Kidney capillary endothelial cell (primary cell): ENCODE results near the gene CSMD2.

ENCODE experiments used
- DNase-seq: peaks from one replicate; pipeline ENCODE4 v3.0.0-alpha.2; 2018; ENCODE audit warnings: low spot score

The CSMD2 gene

DNA sequence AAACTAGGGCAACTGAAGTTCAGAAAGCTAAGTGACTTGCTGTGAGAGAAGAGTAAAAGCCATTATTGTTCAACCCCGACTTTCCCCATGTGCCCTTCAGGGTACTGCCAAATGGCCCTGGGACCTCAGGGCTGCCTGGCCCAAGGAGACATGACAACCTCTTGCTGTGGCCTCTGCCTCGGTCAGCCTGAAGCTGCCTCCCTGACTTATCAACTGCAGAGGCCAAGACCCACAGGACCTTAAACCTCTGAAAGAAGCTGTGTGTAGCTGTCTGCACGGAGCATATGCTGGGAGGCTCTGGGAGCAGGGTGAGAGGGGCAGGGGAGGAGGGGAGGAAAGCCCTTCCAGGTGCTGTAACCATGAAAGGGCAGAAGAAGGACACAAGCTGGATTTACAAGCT lies 265.3 kb downstream of the CSMD2 start:
- no peak for DNase-seq

DNA sequence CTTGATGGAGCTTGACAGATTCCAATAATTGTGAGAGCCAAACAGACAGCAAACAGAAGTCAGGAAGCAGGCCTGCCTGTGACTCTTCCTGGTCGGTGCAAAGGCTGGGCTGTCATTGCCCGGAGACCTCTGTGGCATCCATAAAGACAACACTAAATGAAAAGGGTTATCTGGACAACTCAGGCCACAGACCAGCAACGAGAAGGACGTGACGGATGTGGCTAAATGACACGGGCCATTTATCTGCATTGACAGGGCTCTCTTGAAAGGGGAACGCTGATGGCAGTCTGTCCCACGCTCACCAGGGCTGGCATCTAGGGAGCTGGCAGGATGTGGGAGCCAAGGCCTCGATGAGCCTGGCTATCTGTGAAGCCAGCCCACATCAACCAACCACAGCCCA lies 266.1 kb downstream of the CSMD2 start:
- DNase-seq, result no peak

DNA sequence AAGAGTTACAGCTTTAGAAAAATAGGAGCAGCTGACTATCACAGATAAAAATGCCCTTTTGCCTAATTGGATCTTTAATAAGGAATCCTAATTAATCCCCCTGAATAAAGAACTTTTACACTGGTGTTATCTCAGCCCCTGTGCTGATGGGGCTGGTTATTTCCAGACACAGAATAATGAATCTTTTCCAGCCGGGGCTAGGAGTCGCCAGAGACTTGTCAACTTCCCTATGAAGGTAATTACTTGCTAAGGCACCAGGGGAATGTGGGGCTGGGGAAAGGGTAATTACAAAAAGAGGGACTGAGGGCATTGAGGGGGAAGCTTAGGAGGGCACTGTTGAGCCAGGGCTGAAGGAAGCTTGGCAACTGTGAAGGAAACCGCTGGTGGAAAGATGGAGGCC lies 266.6 kb downstream of the CSMD2 start:
- DNase-seq, result no peak

- DNase-seq, result no peak
Measured at GRCh38 chr1:33897092-33897725, 267.8 kb downstream of the CSMD2 start.

DNA sequence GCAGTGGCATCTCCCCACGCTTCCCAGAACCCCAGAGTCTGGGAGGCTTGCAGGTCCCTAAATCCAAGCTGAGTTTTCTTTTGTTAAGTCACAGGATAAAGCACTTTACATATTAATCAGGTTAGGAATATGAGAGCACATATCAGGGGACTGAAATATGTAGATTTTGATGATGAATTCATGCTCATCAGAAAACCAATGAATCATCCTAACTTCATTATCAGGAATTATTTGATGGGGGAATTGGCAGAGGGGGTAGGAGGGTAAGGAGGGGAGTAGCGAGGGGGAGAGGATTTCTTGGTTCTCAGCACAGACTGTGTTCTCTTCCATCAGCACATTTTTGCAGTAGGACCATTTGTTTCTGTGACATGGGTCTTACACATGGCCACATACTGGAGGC lies 269.1 kb downstream of the CSMD2 start:
- DNase-seq, result no peak

DNA sequence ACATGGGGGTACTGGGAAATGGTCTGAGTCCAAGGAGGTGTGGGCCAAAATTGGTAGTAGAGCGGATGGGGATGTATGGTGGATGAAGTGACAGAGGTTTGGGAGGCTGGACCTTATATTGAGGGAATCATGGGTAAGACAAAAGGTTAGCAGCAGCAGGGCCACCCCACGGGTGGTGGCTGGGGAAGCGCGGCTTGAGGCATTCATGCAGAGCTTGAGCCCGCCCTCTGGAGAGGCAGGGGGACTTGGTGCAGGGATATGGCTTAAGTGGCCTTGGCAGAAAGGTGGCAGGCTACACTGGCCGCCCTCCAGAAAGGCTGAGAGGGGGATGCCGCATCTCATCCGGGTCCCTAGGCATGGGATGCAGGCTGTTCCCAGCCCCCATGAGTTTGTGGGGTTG lies 269.6 kb downstream of the CSMD2 start:
- no peak for DNase-seq

DNA sequence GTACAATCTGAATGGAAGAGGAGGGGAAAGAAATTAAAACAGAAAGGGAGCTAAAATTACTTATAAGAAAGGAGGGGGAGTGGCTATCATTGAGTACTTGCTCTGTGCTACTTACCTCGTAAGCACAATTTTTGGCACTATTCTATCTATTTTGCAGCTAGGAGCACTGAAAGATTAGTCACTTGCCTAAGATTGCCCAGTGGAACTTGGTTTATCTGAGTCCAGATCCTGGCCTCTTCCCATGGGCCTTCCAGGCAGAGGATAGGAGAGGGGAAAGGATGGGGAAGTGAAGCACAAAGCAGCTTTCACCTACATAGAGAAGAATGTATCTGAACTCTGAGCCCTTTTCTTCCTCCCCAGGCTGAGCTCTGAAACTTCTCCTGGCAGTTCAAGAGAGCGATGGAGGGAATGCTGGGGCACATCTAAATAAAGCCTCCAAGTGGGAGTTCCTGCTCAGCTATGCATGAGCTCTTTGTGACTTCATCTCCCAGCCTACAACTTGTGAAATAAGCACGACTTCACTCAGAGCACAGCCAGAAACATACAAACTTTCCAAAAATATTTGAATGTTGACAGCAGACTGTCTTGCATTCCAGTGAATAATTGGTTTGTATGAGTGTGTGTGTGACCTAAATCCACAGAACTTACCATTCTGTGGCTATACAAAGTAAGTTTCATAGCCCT lies 271.7 kb downstream of the CSMD2 start:
- no peak for DNase-seq

GRCh38 chr1:33886496-33886895 lies 278.5 kb downstream of the CSMD2 start:
- DNase-seq, result no peak

- DNase-seq, result no peak
Measured at GRCh38 chr1:33880305-33880704, 284.7 kb downstream of the CSMD2 start.

DNA sequence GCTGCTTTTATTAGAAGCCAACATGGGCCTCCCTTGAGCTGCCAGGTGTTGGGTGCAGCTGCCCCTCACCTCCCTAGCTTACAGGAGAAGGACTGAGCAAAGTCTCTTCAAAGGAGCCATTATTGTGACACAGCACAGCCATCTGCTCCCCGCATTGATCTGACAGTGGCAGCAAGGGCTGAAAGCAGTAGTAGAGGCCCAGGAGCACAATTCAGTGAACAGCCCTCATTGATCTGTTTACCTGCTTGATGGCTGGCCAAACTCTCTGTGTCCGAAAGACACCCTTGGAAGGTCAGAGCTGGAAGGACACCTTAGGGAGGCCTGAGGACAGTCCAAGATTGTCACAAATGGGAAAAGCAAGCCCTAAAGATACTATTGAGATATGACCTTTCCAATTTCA lies 286.6 kb downstream of the CSMD2 start:
- no peak for DNase-seq

GRCh38 chr1:33876970-33877650 lies 287.9 kb downstream of the CSMD2 start:
- no peak for DNase-seq

GRCh38 chr1:33875862-33876261 lies 289.2 kb downstream of the CSMD2 start:
- no peak for DNase-seq

DNA sequence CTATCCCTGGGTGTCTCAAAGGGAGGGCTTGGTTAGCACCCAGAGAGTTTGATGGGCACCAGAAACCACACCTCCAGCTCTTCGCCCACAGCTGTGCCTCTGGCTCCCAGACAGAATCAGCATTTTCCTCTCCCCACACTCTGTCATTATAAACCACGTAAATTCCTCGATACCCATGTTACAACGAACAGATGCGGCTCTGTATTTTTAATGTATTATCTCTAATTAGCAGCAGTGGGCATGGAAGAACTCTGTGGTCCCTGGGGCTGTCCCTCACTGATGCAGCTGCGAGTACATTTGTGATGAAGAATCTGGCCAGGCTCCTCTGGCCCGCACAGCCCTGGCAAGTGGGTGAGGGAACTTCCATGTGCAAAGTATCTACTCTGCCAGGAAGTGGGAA lies 290.4 kb downstream of the CSMD2 start:
- DNase-seq, result no peak

- DNase-seq, result no peak
Measured at GRCh38 chr1:33872683-33873082, 292.3 kb downstream of the CSMD2 start.

GRCh38 chr1:33872275-33872674 lies 292.8 kb downstream of the CSMD2 start:
- DNase-seq, result no peak

- no peak for DNase-seq
Measured at GRCh38 chr1:33867684-33868083, 297.3 kb downstream of the CSMD2 start.

DNA sequence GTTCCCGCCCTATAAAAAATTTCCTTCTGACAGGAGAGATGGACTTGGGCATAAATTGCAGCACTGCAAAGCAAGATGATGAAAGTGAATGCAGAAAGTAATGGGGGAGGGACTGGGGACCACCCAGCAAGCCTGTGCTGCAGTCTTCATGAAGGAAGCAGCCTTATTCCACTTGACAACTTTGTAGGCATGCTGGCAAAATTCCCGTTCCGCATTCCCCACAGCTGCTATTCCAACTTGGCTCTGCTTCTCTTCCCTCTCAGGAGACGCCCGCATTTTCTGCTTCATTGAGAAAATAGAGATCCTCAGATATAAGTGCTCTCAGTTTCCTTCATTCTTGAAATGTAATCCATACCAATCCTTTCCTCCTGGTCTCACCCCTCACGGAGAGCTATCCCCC lies 298.7 kb downstream of the CSMD2 start:
- DNase-seq, result no peak

- DNase-seq, result no peak
Measured at GRCh38 chr1:33864460-33865389, 300.3 kb downstream of the CSMD2 start.

DNA sequence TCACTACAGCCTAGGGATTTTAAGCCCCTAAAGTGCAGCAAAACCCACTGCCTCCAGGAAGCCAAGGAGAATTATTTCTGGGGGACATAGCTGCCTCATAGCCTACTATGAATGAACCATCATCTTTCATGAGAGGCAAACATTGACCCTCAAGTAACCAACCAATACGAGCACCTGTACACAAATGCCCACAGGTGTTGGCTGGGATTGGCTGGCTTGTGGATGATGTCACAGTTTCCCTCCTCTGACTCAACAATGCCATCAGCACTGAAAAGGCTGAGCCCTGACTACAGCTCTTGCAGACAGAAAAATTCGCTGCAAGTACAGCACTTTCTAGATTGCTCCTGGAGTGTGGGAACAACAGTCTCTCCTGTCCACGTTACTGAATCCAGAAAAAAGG lies 301.3 kb downstream of the CSMD2 start, which contains the start of gene HMGB4:
HMGB4 (plus strand) TSS at position 301 of the 400 bp plus-strand sequence. CDS start 113 bp downstream, outside the sequence.
- no peak for DNase-seq

- no peak for DNase-seq
Measured at GRCh38 chr1:33860671-33861070, 304.4 kb downstream of the CSMD2 start.

- DNase-seq, result no peak
Measured at GRCh38 chr1:33854091-33854490, 310.9 kb downstream of the CSMD2 start.

DNA sequence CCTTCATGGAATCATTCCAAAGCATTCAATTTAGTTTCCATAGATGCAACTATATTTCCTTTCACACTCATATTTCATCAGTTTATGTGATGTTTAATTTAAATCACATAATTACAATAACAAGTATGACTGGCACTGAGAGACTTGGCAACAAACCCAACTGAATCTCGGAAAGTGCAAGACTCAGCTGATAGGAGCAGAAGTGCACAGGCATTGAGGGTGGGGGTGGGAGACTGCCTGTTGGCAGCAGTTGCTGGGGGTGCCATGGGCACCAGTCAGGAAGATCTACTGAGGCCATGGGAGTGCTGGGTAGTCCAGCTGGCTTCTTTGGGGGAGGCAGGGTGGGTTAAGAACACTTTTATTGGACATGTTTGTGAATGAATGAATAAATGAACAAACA lies 311.6 kb downstream of the CSMD2 start:
- no peak for DNase-seq
